HG02840 (cell line): ENCODE results near the gene EPC2.
"Not testable (repeated sequence)": the region's sequence is repeated elsewhere in the genome, so short reads cannot be mapped to it uniquely, and the experiment has no call there.

Source experiments
- ATAC-seq: cut with Tn5 transposase; IDR thresholded peaks from one replicate; pipeline ENCODE4 v1.9.1; 2021; ENCODE audit warnings: mild to moderate bottlenecking, moderate library complexity, moderate number of reproducible peaks; ENCODE audit not compliant: unreplicated experiment, low FRiP score

EPC2 gene

DNA sequence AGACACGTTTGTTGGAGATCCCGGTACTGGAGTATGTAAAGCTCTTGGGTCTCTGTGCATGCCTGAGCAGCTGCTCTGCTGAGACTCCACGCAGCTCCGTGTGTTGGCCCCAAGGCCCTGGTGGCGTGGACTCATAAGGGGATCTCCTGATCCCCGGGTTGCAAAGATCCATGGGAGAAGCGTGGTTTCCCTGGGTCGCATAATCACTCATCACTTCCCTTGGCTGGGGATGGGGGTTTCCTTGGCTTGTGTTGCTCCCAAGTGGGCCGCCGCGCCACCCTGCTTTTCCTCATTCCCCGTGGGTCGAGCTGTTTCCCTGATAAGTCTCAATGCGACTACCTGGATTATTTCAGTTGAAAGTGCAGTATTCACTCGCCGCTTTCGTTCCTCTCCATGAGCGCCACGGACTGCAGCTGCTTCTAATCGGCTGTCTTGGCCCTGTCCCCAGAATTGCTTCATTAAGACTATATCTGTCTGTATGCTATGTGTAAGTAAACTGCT lies 76.0 kb downstream of the EPC2 start:
- no peak for ATAC-seq

DNA sequence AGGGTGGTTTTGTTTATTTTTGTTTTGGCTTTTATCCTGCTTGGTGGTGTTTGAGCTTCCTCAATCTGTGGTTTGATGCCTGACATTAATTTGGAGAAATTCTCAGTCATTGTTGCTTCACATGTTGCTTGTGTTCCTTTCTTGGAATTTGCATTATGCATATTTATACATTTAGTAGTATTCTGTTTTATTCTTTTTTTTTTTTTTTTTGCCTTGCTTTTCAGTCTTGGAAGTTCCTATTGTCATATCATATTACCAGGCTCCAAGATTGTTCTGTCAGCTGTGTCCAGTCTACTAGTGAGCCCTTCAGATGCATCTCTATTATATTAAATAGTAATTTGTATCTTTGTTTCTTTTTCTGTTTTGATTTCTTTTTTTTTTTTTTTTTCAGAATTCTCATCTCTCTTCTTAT lies 77.0 kb downstream of the EPC2 start:
- ATAC-seq: no peak

DNA sequence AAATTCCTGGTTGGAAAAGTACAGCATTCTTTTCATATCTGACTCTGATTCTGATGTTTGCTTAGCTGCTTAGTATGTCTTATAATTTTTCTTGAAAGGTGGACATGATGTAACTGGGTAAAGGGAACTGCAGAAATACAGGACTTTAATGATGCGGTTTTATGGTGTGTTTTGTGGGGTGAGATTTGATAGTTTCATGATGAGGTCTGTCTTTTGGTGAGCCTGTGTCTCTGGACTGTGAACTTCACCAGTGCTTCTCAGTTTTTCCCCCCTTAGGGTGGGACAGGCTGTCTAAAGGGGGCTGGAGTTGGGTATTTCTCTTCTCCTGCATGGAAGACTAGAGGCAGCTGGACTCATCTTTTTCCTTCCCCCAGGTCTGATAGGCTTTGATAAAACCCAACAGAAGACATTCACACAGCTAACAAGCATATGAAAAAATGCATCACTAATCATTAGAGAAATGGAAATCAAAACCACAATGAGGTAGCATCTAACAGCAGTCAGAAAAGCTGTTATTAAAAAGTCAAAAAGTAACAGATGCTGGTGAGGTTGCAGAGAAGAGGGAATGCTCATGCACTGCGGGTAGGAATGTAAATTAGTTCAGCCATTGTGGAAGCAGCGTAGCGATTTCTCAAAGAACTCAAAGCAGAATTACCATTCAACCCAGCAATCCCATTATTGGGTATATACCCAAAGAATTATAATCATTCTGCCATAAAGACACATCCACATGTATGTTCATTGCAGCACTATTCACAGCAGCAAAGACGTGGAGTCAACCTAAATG lies 77.6 kb downstream of the EPC2 start:
- no peak for ATAC-seq

- peak; percentile 7 for ATAC-seq
Measured at GRCh38 chr2:148725564-148725963, 81.0 kb downstream of the EPC2 start.

- ATAC-seq: peak; percentile 67
Measured at GRCh38 chr2:148726228-148726627, 81.7 kb downstream of the EPC2 start.

DNA sequence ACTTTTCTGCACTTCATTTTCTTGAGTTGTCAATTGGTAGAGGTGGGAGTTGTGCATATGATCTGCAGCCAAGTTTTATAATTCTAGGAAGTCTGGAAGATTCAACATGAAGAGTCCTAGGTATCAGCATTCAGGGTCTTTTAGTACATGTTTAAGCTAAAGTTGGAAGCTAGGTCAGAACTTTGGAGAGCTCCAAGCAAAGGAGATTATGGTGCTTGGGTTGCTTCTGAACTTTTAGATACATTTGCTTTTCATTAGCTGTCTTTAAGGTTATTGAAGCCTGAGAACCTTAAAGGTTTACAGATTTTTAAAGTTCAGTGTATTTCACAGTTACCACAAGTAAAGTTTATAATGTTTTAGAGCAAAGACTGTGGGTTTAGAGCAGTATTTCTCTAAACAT lies 85.5 kb downstream of the EPC2 start:
- ATAC-seq: no peak

GRCh38 chr2:148737742-148738141 lies 93.2 kb downstream of the EPC2 start:
- no peak for ATAC-seq

GRCh38 chr2:148739454-148740105 lies 95.0 kb downstream of the EPC2 start:
- ATAC-seq: no peak

DNA sequence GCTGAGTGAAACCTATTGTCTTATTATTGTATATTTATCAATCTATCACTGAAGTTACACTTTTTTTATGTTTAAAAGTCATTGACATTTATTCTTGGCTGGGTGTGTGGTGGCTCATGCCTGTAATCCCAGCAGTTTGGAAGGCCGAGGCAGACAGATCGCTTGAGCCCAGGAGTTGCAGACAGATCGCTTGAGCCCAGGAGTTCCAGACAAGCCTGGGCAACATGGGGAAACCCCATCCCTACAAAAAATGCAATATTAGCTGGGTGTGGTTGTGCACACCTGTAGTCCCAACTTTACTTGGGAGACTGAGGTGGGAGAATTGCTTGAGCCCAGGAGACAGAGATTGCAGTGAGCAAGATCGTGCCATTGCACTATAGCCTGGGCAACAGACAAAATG lies 97.8 kb downstream of the EPC2 start:
- no peak for ATAC-seq

GRCh38 chr2:148745151-148745851 lies 100.8 kb downstream of the EPC2 start:
- no peak for ATAC-seq

DNA sequence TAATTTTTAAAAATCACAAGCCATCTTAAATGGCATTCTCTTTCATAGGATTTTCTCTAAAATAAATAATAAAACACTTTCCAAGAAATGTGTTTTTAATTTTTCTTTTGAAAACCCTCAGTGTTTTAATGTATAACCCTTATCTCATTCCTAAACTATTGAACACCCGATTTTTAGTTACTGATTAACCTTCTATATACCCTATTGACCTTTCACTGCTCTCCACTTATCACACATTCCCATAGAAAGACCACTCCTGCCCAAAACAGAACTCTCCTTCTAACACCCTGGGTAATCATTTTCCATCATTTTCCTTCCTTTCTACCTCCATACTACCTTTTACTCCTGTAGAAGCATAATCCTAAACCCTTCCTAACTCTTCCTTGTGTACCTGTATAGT lies 102.4 kb downstream of the EPC2 start:
- no peak for ATAC-seq

GRCh38 chr2:148751907-148752306 lies 107.4 kb downstream of the EPC2 start:
- no peak for ATAC-seq

GRCh38 chr2:148752977-148753376 lies 108.4 kb downstream of the EPC2 start:
- ATAC-seq: no peak

DNA sequence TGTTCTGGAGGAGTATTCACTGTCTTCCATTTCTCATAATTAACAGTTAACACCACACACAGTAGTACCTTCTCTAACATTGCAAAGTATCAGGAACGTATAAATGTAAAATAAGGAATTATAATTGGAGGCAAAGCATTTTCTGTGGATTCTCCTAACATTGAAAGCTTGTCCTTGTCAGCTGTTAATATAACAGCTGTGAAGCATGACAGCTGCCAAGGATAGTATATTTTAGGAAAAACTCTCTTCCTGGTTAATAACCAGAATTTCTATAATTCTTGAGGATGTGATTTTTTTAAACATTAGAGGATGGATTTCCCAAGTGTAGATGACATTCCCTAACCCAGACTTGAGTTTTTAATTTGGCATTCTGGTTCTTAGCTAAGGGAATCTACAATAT lies 110.3 kb downstream of the EPC2 start:
- ATAC-seq: no peak

GRCh38 chr2:148756292-148756975 lies 111.9 kb downstream of the EPC2 start:
- ATAC-seq: no peak

- ATAC-seq: no peak
Measured at GRCh38 chr2:148764815-148765214, 120.3 kb downstream of the EPC2 start.

GRCh38 chr2:148770047-148770446 lies 125.5 kb downstream of the EPC2 start:
- ATAC-seq: no peak

GRCh38 chr2:148781544-148781943 lies 137.0 kb downstream of the EPC2 start:
- ATAC-seq: no peak

GRCh38 chr2:148789059-148789458 lies 144.5 kb downstream of the EPC2 start:
- ATAC-seq: no peak

DNA sequence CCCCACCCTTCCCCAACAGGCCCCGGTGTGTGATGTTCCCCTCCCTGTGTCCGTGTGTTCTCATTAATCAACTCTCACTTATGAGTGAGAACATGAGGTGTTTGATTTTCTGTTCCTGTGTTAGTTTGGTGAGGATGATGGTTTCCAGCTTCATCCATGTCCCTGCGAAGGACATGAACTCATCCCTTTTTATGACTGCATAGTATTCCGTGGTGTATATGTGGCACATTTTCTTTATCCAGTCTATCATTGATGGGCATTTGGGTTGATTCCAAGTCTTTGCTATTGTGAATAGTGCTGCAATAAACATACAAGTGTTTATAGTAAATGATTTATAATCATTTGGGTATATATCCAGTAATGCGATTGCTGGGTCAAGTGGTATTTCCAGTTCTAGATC lies 145.6 kb downstream of the EPC2 start:
- ATAC-seq: not testable (repeated sequence)

DNA sequence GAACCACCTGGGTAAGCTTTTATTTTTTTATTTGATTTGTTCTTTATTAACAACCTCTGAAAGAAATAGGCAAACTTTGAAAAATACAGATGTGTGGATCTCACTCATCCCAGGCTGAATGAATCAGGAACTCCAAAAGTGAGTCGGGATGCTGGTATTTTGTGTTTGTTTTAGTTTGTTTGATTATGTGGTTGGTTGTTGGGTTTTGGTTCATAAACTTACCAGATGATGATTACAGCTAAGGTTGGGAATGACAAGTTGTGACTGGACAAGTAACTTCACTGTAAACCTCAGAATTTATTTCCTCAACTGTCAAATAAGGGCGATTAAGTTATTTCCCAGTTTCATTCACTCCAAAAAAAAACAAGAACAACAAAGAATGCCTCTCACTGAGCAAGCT lies 150.0 kb downstream of the EPC2 start:
- no peak for ATAC-seq
